ENCODE measurements around the gene GLTP.

- TF ChIP-seq, protein P1, sequence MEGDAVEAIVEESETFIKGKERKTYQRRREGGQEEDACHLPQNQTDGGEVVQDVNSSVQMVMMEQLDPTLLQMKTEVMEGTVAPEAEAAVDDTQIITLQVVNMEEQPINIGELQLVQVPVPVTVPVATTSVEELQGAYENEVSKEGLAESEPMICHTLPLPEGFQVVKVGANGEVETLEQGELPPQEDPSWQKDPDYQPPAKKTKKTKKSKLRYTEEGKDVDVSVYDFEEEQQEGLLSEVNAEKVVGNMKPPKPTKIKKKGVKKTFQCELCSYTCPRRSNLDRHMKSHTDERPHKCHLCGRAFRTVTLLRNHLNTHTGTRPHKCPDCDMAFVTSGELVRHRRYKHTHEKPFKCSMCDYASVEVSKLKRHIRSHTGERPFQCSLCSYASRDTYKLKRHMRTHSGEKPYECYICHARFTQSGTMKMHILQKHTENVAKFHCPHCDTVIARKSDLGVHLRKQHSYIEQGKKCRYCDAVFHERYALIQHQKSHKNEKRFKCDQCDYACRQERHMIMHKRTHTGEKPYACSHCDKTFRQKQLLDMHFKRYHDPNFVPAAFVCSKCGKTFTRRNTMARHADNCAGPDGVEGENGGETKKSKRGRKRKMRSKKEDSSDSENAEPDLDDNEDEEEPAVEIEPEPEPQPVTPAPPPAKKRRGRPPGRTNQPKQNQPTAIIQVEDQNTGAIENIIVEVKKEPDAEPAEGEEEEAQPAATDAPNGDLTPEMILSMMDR (IDR thresholded peaks at IDR 0.05), result no peak
- TF ChIP-seq POLR2A (IDR thresholded peaks at IDR 0.05), result no peak
These were observed 40.0 kb upstream of the GLTP start for GRCh38 chr12:109920261-109920780.

Measured in adrenal gland (tissue), 5 donors.